HG03354 (cell line): ENCODE data around the gene ROMO1.
A peak's percentile ranks its signal among the peaks of the same experiment; 100 is the strongest.

Source experiments
- ATAC-seq: cut with Tn5 transposase; IDR thresholded peaks from one replicate; pipeline ENCODE4 v1.9.1; 2021; ENCODE audit warnings: mild to moderate bottlenecking; ENCODE audit not compliant: unreplicated experiment, poor library complexity, severe bottlenecking

ROMO1 gene

GRCh38 chr20:35699127-35699956 lies at the start of gene ROMO1, which contains the start of gene NFS1:
ROMO1 (plus strand) TSS chr20:35699405; CDS start chr20:35699633, 228 bp downstream.
NFS1 (minus strand) TSS chr20:35699352; CDS start chr20:35699288, 64 bp downstream.
- ATAC-seq, result peak; percentile 84

GRCh38 chr20:35650632-35651031 lies 48.6 kb upstream of the ROMO1 start:
- ATAC-seq, result no peak

GRCh38 chr20:35651958-35652357 lies 47.2 kb upstream of the ROMO1 start:
- ATAC-seq, result no peak

- no peak for ATAC-seq
These were observed 46.4 kb upstream of the ROMO1 start for GRCh38 chr20:35652641-35653429.

GRCh38 chr20:35653430-35653734 lies 45.8 kb upstream of the ROMO1 start:
- ATAC-seq, result no peak

- ATAC-seq, result no peak
These were observed 45.3 kb upstream of the ROMO1 start for GRCh38 chr20:35653893-35654292.

GRCh38 chr20:35654415-35654814 lies 44.8 kb upstream of the ROMO1 start:
- ATAC-seq, result no peak

GRCh38 chr20:35657271-35657670 lies 41.9 kb upstream of the ROMO1 start:
- no peak for ATAC-seq

- ATAC-seq, result no peak
These were observed 38.9 kb upstream of the ROMO1 start for GRCh38 chr20:35660122-35660937.

- no peak for ATAC-seq
These were observed 38.2 kb upstream of the ROMO1 start for GRCh38 chr20:35661053-35661452.

GRCh38 chr20:35661908-35662307 lies 37.3 kb upstream of the ROMO1 start:
- ATAC-seq, result no peak

- no peak for ATAC-seq
These were observed 36.7 kb upstream of the ROMO1 start for GRCh38 chr20:35662551-35662950.

- ATAC-seq, result peak; percentile 42
These were observed 35.4 kb upstream of the ROMO1 start for GRCh38 chr20:35663516-35664465.

- ATAC-seq, result peak; percentile 86
These were observed 34.6 kb upstream of the ROMO1 start, which contains the start of the genes CPNE1 and RBM12 for GRCh38 chr20:35664466-35665206. CPNE1 (minus strand) TSS chr20:35664900; CDS start chr20:35632923, 31,977 bp downstream. RBM12 (minus strand) TSS chr20:35664900; CDS start chr20:35655322, 9,578 bp downstream.

- no peak for ATAC-seq
These were observed 33.3 kb upstream of the ROMO1 start for GRCh38 chr20:35665949-35666288.

- no peak for ATAC-seq
These were observed 30.0 kb upstream of the ROMO1 start for GRCh38 chr20:35669221-35669620.

GRCh38 chr20:35669681-35670080 lies 29.5 kb upstream of the ROMO1 start:
- ATAC-seq, result no peak

GRCh38 chr20:35673884-35674283 lies 25.3 kb upstream of the ROMO1 start:
- no peak for ATAC-seq
